GM19193 (cell line): ENCODE data around the gene FIGN.

ENCODE experiments used
- POLR2A ChIP-seq: IDR thresholded peaks from 4 replicates; pipeline ENCODE4 v1.6.1; 2011; ENCODE audit not compliant: insufficient read depth, insufficient read length; ENCODE audit errors: extremely low read depth

Gene FIGN

GRCh38 chr2:163565192-163565591 is 170.6 kb downstream of the FIGN start:
- no peak for TF ChIP-seq POLR2A

GRCh38 chr2:163564236-163564635 is 171.6 kb downstream of the FIGN start:
- TF ChIP-seq POLR2A = no peak

- TF ChIP-seq POLR2A = no peak
These were observed 172.5 kb downstream of the FIGN start for GRCh38 chr2:163563336-163563735.

- no peak for TF ChIP-seq POLR2A
These were observed 177.4 kb downstream of the FIGN start for GRCh38 chr2:163558251-163559021.

- TF ChIP-seq POLR2A = no peak
These were observed 179.3 kb downstream of the FIGN start for GRCh38 chr2:163556511-163556910.

- TF ChIP-seq POLR2A = no peak
These were observed 180.9 kb downstream of the FIGN start for GRCh38 chr2:163554864-163555263.

- no peak for TF ChIP-seq POLR2A
These were observed 182.2 kb downstream of the FIGN start for GRCh38 chr2:163553601-163554000.

- TF ChIP-seq POLR2A = no peak
These were observed 183.1 kb downstream of the FIGN start for GRCh38 chr2:163552758-163553157.

- TF ChIP-seq POLR2A = no peak
These were observed 184.0 kb downstream of the FIGN start for GRCh38 chr2:163551616-163552373.

- TF ChIP-seq POLR2A = no peak
These were observed 186.8 kb downstream of the FIGN start for GRCh38 chr2:163548970-163549369.
